Activated CD8-positive, alpha-beta memory T cell treated with anti-CD3 and anti-CD28 coated beads, Interleukin-2, amount 10 ng/mL, durations not matched to agents 7 days and 5 days (primary cell): Measurements from ENCODE around the gene PSD. TPM values are rescaled to one million over a fixed set of nuclear protein-coding genes. Genes with fewer than 3 reads are reported as not detected.
A peak's percentile ranks its signal among the peaks of the same experiment; 100 is the strongest.

ENCODE experiments used
- ATAC-seq: fragments of 150-1000 bp; cut with Tn5 transposase; one replicate; pipeline ENCODE4 v1.10.0; 2021; ENCODE audit warnings: moderate library complexity
- CTCF ChIA-PET: fragments of 350-600 bp; sonication (Branson Sonifier 250); formaldehyde crosslinking; loops from one replicate; lab custom pipeline; 2021; ENCODE audit warnings: antibody characterized with exemption; lab: Charles Lee
- DNase-seq: peaks from one replicate; pipeline ENCODE4 v3.0.0-alpha.2; 2020
- H3K27ac Mint-ChIP-seq: one replicate; pipeline ENCODE4 v1.8.0; 2021; ENCODE audit warnings: mild to moderate bottlenecking, mixed read lengths
- H3K27me3 Mint-ChIP-seq: one replicate; pipeline ENCODE4 v1.8.0; 2021; ENCODE audit warnings: mixed read lengths
- H3K36me3 Mint-ChIP-seq: one replicate; pipeline ENCODE4 v1.8.0; 2021; ENCODE audit warnings: mild to moderate bottlenecking, mixed read lengths
- H3K4me1 Mint-ChIP-seq: one replicate; pipeline ENCODE4 v1.8.0; 2021; ENCODE audit warnings: mixed read lengths
- H3K4me3 Mint-ChIP-seq: one replicate; pipeline ENCODE4 v1.8.0; 2021; ENCODE audit warnings: mild to moderate bottlenecking, moderate library complexity, mixed read lengths
- H3K9me3 Mint-ChIP-seq: one replicate; pipeline ENCODE4 v1.8.0; 2022; ENCODE audit warnings: low read depth, mixed read lengths
- total RNA-seq, 2 experiments: library from RNA; stranded (reverse); gene quantifications; one replicate each; pipeline ENCODE4 v1.2.3, GENCODE V29; 2021

PSD gene
- total RNA-seq, 2 experiments from 2014 or later = 2.8 to 2.9 TPM

GRCh38 chr10:102404361-102405107 is 14.1 kb downstream of the PSD start:
- no peak overlapping the region for H3K4me3 Mint-ChIP-seq
- peaks cover 9% of the 10 kb centered on the region for H3K36me3 Mint-ChIP-seq
- peaks cover 12% of the 10 kb centered on the region for H3K4me1 Mint-ChIP-seq
- CTCF ChIA-PET = interaction anchor here (0.9 to 16.5 kb wide), 14 partner anchors 8 to 235 kb away, joined by 3 to 271 read pairs (median 6); partner anchors contain the start of genes ELOVL3 and FBXL15
- no peak for ATAC-seq
- H3K27ac Mint-ChIP-seq = no peak overlapping the region
- peaks cover 14% of the 10 kb centered on the region for H3K27me3 Mint-ChIP-seq
- no peak for DNase-seq
- no peaks in the 10 kb centered on the region for H3K9me3 Mint-ChIP-seq

DNA sequence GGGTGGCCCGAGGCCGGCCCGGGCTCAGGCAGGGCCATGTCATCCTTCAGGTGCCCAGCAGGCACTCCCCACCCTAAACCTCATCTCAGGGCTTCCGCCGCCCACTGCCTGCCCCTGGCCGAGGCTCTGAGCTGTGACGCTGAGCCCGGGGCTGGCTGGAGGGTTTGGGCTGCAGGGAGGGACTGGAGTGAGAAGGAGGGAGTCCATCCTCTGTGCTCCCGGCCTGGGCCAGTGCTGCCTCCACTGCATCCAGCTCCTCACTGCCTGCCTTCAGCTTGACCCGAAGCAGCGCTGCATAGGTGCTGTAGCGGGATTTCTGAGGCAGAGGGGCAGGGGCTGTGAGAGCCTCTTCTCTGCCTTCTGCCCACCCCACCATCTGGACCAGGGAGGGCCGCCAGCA is 15.5 kb downstream of the PSD start:
- Mint-ChIP-seq H3K27ac (no peak overlapping the region), H3K9me3 (no peaks in the 10 kb centered on the region), H3K4me1 (peaks cover 15% of the 10 kb centered on the region), H3K36me3 (peaks cover 12% of the 10 kb centered on the region), H3K27me3 (peaks cover 8% of the 10 kb centered on the region), H3K4me3 (no peak overlapping the region)
- ATAC-seq (no peak), DNase-seq (no peak)
- CTCF ChIA-PET = interaction anchor here (0.5 to 16.5 kb wide), 16 partner anchors 9 to 238 kb away, joined by 3 to 271 read pairs (median 5); partner anchors contain the start of genes ELOVL3 and FBXL15

DNA sequence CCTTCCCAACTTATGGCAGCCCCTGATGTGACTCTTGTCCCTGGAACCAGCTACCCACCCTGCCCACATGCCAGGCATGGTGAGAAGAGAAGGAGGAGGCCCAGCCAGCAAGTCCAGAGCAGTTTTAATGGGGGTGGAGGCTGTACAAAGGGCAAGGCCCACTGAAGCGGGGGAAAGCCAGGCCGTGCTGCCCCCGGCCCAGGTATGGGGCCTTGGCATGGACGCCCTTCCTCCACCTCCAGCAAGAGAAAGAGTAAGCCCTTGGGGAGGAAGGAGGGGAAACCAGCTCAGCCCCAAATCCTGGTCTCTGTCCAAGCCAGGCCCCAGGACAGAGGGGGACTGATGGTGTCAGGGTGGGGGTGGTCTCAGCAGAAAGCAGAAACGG is 16.1 kb downstream of the PSD start:
- peaks cover 20% of the 10 kb centered on the region for H3K4me1 Mint-ChIP-seq
- ATAC-seq = no peak
- H3K27ac Mint-ChIP-seq = no peak overlapping the region
- H3K4me3 Mint-ChIP-seq = no peak overlapping the region
- CTCF ChIA-PET = interaction anchor here (0.5 to 16.5 kb wide), 8 partner anchors 13 to 237 kb away, joined by 3 to 271 read pairs (median 4); partner anchors contain the start of genes ELOVL3 and FBXL15
- peaks cover 3% of the 10 kb centered on the region for H3K27me3 Mint-ChIP-seq
- no peaks in the 10 kb centered on the region for H3K9me3 Mint-ChIP-seq
- H3K36me3 Mint-ChIP-seq = peaks cover 18% of the 10 kb centered on the region
- no peak for DNase-seq

- ATAC-seq = no peak
- Mint-ChIP-seq H3K4me1 (peaks cover 26% of the 10 kb centered on the region), H3K27me3 (no peaks in the 10 kb centered on the region), H3K9me3 (no peaks in the 10 kb centered on the region), H3K4me3 (no peak overlapping the region), H3K27ac (no peak overlapping the region), H3K36me3 (peaks cover 22% of the 10 kb centered on the region)
- DNase-seq = no peak
- CTCF ChIA-PET = interaction anchor here (0.9 to 16.5 kb wide), 4 partner anchors 12 to 174 kb away, joined by 4 to 271 read pairs (median 4); partner anchors contain the start of gene ELOVL3
These were observed 16.7 kb downstream of the PSD start for GRCh38 chr10:102401735-102402511.

DNA sequence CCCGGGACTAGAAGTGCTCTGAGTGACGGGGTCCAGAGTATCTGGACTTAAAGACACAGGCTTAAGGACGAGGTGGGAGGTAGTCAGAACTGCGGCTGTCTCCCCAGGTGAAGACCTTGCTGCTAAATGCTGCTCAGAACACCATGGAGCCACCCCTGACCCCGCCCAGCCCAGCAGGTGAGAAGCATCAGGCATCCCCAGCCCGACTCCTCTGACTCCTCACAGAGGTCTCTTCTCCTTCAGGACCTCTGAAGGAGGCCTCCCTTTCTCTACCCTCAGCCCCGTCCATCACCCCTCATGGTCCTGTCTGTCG is 17.3 kb downstream of the PSD start:
- Mint-ChIP-seq H3K27ac (no peak overlapping the region), H3K9me3 (no peaks in the 10 kb centered on the region), H3K4me3 (no peak overlapping the region), H3K36me3 (peaks cover 28% of the 10 kb centered on the region), H3K27me3 (no peaks in the 10 kb centered on the region), H3K4me1 (peaks cover 32% of the 10 kb centered on the region)
- DNase-seq (no peak), ATAC-seq (no peak)
- CTCF ChIA-PET = interaction anchor here (1.4 to 16.5 kb wide), 3 partner anchors 16 to 183 kb away, joined by 4 to 271 read pairs (median 12); partner anchors contain the start of gene ELOVL3

GRCh38 chr10:102400598-102401341 is 17.8 kb downstream of the PSD start:
- no peak overlapping the region for H3K4me3 Mint-ChIP-seq
- H3K27ac Mint-ChIP-seq = no peak overlapping the region
- no peaks in the 10 kb centered on the region for H3K9me3 Mint-ChIP-seq
- CTCF ChIA-PET = interaction anchor here (1.1 to 16.5 kb wide), 8 partner anchors 11 to 237 kb away, joined by 3 to 271 read pairs (median 9); partner anchors contain the start of genes ELOVL3 and FBXL15
- no peak for DNase-seq
- no peak for ATAC-seq
- peaks cover 30% of the 10 kb centered on the region for H3K36me3 Mint-ChIP-seq
- H3K27me3 Mint-ChIP-seq = no peaks in the 10 kb centered on the region
- peaks cover 36% of the 10 kb centered on the region for H3K4me1 Mint-ChIP-seq

DNA sequence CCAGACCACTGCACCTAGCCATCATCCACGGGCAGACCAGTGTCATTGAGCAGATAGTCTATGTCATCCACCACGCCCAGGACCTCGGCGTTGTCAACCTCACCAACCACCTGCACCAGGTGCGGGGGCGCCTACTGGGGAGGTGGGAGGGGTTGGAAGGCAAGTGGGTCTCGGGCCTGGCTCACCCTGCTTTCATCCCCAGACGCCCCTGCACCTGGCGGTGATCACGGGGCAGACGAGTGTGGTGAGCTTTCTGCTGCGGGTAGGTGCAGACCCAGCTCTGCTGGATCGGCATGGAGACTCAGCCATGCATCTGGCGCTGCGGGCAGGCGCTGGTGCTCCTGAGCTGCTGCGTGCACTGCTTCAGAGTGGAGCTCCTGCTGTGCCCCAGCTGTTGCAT is 18.5 kb downstream of the PSD start:
- H3K27me3 Mint-ChIP-seq = no peaks in the 10 kb centered on the region
- H3K27ac Mint-ChIP-seq = peak overlapping the region; percentile 62
- peaks cover 36% of the 10 kb centered on the region for H3K4me1 Mint-ChIP-seq
- CTCF ChIA-PET = interaction anchor here (1.1 to 16.5 kb wide), 25 partner anchors 11 to 248 kb away, joined by 3 to 271 read pairs (median 6); partner anchors contain the start of genes ACTR1A, C10orf95, ELOVL3 and FBXL15
- DNase-seq = no peak
- no peaks in the 10 kb centered on the region for H3K9me3 Mint-ChIP-seq
- ATAC-seq = no peak
- peaks cover 30% of the 10 kb centered on the region for H3K36me3 Mint-ChIP-seq
- peak overlapping the region; percentile 52 for H3K4me3 Mint-ChIP-seq

GRCh38 chr10:102399217-102400021 is 19.2 kb downstream of the PSD start:
- CTCF ChIA-PET = interaction anchor here (0.6 to 16.5 kb wide), 38 partner anchors 8 to 316 kb away, joined by 3 to 271 read pairs (median 4); partner anchors contain the start of genes ACTR1A, C10orf95, CUEDC2 and ELOVL3
- Mint-ChIP-seq H3K27ac (peak overlapping the region; percentile 59), H3K4me1 (peaks cover 36% of the 10 kb centered on the region), H3K36me3 (peaks cover 30% of the 10 kb centered on the region), H3K9me3 (no peaks in the 10 kb centered on the region), H3K27me3 (no peaks in the 10 kb centered on the region), H3K4me3 (peak overlapping the region; percentile 52)
- peak; percentile 66 for ATAC-seq
- peak; percentile 92 for DNase-seq

- ATAC-seq (no peak), DNase-seq (no peak)
- H3K27me3 Mint-ChIP-seq = no peaks in the 10 kb centered on the region
- no peaks in the 10 kb centered on the region for H3K9me3 Mint-ChIP-seq
- peak overlapping the region; percentile 46 for H3K4me3 Mint-ChIP-seq
- peak overlapping the region; percentile 49 for H3K27ac Mint-ChIP-seq
- CTCF ChIA-PET = interaction anchor here (0.6 to 16.5 kb wide), 25 partner anchors 8 to 317 kb away, joined by 3 to 271 read pairs (median 4); partner anchors contain the start of genes ACTR1A, CUEDC2, ELOVL3 and FBXL15
- H3K4me1 Mint-ChIP-seq = peaks cover 38% of the 10 kb centered on the region
- peaks cover 30% of the 10 kb centered on the region for H3K36me3 Mint-ChIP-seq
These were observed 20.2 kb downstream of the PSD start for GRCh38 chr10:102398172-102399020.

GRCh38 chr10:102397222-102398171 is 21.1 kb downstream of the PSD start:
- Mint-ChIP-seq H3K36me3 (peaks cover 30% of the 10 kb centered on the region), H3K4me1 (peaks cover 44% of the 10 kb centered on the region), H3K9me3 (no peaks in the 10 kb centered on the region), H3K4me3 (peak overlapping the region; percentile 84), H3K27ac (peak overlapping the region; percentile 90), H3K27me3 (no peaks in the 10 kb centered on the region)
- DNase-seq = no peak
- CTCF ChIA-PET = interaction anchor here (0.8 to 16.5 kb wide), 8 partner anchors 14 to 170 kb away, joined by 3 to 271 read pairs (median 20); partner anchors contain the start of genes ELOVL3 and FBXL15
- ATAC-seq = no peak
